ENCODE data around the gene COL26A1.

DNA sequence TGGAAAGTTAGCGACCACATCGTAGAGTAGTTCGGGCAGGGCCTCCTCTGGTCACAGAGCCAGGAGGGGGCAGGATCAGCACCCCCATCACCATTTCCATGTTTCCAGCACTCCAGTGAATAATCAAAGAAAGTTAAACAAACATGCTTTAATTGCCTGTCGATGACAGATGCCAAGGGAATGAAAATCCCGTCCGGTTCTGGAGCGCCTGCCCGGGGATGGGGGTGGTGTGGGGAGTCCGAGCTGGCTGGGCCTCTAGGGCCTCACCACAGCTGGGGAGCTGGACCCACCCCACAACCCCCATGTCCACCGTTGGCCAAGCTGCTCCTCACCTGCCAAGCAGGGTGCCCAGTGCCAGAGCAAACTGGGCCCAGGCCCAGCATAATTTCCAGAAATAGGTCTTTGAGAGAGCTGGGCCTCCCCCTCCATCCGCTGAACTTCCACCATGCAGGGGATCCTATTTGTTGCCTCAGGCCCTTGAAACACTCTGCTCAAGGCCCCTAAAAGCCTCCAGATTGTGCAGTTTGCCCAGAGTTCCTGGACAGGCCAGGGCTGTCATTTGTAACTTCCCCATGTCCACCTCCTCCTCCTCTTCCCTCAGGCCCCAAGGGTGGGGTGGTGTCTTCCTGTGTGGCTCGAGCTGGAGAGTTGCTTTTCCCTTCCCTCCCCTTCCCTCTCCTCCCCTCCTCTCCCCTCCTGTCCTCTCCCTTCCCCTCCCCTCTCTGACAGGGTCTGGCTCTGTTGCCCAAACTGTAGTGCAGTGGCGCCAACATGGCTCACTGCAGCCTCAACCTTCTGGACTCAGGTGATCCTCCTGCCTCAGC is 165.4 kb downstream of the COL26A1 start:
- no peak for TF ChIP-seq EZH2 (IDR thresholded peaks at IDR 0.05; ENCODE audit: borderline replicate concordance, low read depth, low read length, poor library complexity, severe bottlenecking)
- TF ChIP-seq, protein P1, sequence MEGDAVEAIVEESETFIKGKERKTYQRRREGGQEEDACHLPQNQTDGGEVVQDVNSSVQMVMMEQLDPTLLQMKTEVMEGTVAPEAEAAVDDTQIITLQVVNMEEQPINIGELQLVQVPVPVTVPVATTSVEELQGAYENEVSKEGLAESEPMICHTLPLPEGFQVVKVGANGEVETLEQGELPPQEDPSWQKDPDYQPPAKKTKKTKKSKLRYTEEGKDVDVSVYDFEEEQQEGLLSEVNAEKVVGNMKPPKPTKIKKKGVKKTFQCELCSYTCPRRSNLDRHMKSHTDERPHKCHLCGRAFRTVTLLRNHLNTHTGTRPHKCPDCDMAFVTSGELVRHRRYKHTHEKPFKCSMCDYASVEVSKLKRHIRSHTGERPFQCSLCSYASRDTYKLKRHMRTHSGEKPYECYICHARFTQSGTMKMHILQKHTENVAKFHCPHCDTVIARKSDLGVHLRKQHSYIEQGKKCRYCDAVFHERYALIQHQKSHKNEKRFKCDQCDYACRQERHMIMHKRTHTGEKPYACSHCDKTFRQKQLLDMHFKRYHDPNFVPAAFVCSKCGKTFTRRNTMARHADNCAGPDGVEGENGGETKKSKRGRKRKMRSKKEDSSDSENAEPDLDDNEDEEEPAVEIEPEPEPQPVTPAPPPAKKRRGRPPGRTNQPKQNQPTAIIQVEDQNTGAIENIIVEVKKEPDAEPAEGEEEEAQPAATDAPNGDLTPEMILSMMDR (conservative IDR thresholded peaks at IDR 0.05; ENCODE audit: low read depth, low read length) = no peak

Data from A673 (cell line).